Adrenal gland (tissue), 5 donors: Measurements from ENCODE around the gene SLC44A2.

ENCODE experiments used
- POLR2A ChIP-seq, 2 donors: fragments of 450-650 bp; IDR thresholded peaks; one replicate each; pipeline ENCODE4 v1.6.1; 2017; ENCODE audit warnings: antibody characterized with exemption in 2 of 2, mild to moderate bottlenecking in 2 of 2, moderate library complexity in 1 of 2
- TF ChIP-seq, protein P1 (sequence below), 6 experiments: fragments of 450-650 bp in 4 of 6; fragments of 200-600 bp in 2 of 6; sonication (generic) in 1 of 6; IDR thresholded peaks; 1 replicate in 5 of 6; 2 replicates in 1 of 6; pipeline versions ENCODE4 v1.5.1 to v1.8.0; 2016 to 2021; ENCODE audit warnings: antibody characterized with exemption in 6 of 6, mild to moderate bottlenecking in 2 of 6, moderate library complexity in 1 of 6
- donor health status: DM: no; HTN: no; CAD: no.

DNA sequence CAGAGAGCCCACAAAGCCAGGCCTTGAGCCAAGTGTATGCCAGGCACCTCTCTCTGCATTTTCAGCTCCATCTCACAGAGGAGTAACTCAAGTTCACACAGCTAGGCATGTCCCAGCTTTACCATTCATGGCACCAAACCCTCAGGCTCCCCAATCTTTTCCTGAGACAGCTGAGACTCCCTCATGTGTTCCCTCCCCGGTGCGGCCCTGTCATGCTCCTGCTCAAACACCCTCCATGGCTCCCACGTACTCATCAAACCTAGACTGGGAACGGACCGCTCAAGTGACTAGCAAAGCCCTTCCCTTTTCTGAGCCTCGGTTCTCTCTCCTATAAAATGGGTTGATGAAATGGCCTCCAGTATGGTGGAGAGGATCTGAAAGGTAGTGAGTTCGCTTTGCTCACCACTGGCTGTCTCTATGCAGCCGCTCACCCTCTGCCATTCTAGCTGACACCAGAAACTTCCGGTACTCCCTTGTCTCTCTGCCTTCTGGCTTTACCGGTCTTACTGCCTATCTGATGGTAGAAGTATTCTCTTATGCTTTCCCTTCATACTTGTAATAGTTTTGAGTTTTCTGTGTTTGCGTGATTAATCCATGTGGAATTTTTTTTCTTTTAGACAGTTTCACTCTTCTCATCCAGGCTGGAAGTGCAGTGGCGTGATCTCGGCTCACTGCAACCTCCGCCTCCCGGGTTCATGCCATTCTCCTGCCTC, 7.8 kb upstream of the SLC44A2 start:
- TF ChIP-seq, protein P1, sequence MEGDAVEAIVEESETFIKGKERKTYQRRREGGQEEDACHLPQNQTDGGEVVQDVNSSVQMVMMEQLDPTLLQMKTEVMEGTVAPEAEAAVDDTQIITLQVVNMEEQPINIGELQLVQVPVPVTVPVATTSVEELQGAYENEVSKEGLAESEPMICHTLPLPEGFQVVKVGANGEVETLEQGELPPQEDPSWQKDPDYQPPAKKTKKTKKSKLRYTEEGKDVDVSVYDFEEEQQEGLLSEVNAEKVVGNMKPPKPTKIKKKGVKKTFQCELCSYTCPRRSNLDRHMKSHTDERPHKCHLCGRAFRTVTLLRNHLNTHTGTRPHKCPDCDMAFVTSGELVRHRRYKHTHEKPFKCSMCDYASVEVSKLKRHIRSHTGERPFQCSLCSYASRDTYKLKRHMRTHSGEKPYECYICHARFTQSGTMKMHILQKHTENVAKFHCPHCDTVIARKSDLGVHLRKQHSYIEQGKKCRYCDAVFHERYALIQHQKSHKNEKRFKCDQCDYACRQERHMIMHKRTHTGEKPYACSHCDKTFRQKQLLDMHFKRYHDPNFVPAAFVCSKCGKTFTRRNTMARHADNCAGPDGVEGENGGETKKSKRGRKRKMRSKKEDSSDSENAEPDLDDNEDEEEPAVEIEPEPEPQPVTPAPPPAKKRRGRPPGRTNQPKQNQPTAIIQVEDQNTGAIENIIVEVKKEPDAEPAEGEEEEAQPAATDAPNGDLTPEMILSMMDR (IDR thresholded peaks at IDR 0.05): no peak
- TF ChIP-seq POLR2A (IDR thresholded peaks at IDR 0.05): no peak
